GM18868 (cell line): Measurements from ENCODE around the gene GPSM1.

ENCODE experiments used
- ATAC-seq: cut with Tn5 transposase; IDR thresholded peaks from one replicate; pipeline ENCODE4 v1.9.1; 2021; ENCODE audit warnings: mild to moderate bottlenecking, moderate library complexity; ENCODE audit not compliant: unreplicated experiment

Gene GPSM1

DNA sequence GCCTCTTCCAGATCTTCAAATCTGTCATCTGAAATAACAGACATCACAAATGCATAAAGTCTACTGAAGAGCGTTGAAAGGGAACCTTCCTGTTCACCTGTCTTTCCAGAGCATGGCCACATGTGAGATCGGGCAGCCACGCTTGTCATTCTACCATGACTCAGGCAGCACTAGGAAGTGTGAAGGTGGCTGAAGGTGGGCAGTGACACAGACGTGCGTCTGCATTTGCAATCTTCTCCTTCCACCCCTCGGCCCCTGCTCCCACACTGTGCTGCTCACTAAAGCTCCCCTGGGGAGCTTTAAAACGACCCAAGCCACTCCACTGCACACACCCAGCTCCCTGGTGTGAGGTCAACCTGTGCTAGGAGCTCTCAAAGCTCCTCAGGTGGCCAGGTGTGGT, 80.6 kb downstream of the GPSM1 start:
- no peak for ATAC-seq
